ENCODE results near the gene PXMP4.

The PXMP4 gene

DNA sequence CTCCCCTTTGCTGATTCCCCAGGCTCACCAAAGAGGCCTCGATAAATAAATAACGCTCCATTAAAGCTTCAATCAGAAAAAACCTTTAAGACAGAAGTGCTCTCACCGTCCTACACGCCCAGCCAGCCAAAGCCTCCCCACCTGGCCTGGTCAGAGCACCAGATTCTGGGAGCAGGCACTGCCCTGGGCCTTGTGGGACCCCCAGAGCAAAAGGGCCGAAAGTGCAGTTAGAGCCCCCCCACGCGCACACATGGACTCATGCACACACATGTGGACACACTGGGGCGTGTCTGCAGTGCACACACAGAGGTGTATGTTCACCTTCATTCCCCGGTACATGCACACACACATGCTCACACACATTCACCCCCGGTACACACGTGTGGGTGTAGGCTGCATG lies 44.0 kb downstream of the PXMP4 start:
- Histone ChIP-seq H3K27ac (ENCODE audit: low read length) (no peak overlapping the region), H3K79me2 (ENCODE audit: low read length) (peaks cover 15% of the 10 kb centered on the region), H3K27me3 (ENCODE audit: low read depth, low read length) (no peaks in the 10 kb centered on the region), H3K9me3 (ENCODE audit: insufficient read depth, low read length) (no peaks in the 10 kb centered on the region), H3K4me1 (ENCODE audit: low read length) (peaks cover 16% of the 10 kb centered on the region), H3K4me3 (ENCODE audit: low read length) (no peak overlapping the region), H4K20me1 (ENCODE audit: insufficient read depth, low read length) (peaks cover 60% of the 10 kb centered on the region), H3K4me2 (ENCODE audit: low read length) (no peak overlapping the region), H2AFZ (ENCODE audit: low read depth, low read length) (no peak overlapping the region), H3K9ac (ENCODE audit: low read length) (no peak overlapping the region), H3K36me3 (replicated peaks; ENCODE audit: low read depth, low read length) (peaks cover 41% of the 10 kb centered on the region)
- no peak for TF ChIP-seq EZH2phosphoT487 (IDR thresholded peaks at IDR 0.05; ENCODE audit: low read depth)
- TF ChIP-seq, protein P1, sequence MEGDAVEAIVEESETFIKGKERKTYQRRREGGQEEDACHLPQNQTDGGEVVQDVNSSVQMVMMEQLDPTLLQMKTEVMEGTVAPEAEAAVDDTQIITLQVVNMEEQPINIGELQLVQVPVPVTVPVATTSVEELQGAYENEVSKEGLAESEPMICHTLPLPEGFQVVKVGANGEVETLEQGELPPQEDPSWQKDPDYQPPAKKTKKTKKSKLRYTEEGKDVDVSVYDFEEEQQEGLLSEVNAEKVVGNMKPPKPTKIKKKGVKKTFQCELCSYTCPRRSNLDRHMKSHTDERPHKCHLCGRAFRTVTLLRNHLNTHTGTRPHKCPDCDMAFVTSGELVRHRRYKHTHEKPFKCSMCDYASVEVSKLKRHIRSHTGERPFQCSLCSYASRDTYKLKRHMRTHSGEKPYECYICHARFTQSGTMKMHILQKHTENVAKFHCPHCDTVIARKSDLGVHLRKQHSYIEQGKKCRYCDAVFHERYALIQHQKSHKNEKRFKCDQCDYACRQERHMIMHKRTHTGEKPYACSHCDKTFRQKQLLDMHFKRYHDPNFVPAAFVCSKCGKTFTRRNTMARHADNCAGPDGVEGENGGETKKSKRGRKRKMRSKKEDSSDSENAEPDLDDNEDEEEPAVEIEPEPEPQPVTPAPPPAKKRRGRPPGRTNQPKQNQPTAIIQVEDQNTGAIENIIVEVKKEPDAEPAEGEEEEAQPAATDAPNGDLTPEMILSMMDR (IDR thresholded peaks at IDR 0.05; ENCODE audit: low read depth, low read length): no peak

DNA sequence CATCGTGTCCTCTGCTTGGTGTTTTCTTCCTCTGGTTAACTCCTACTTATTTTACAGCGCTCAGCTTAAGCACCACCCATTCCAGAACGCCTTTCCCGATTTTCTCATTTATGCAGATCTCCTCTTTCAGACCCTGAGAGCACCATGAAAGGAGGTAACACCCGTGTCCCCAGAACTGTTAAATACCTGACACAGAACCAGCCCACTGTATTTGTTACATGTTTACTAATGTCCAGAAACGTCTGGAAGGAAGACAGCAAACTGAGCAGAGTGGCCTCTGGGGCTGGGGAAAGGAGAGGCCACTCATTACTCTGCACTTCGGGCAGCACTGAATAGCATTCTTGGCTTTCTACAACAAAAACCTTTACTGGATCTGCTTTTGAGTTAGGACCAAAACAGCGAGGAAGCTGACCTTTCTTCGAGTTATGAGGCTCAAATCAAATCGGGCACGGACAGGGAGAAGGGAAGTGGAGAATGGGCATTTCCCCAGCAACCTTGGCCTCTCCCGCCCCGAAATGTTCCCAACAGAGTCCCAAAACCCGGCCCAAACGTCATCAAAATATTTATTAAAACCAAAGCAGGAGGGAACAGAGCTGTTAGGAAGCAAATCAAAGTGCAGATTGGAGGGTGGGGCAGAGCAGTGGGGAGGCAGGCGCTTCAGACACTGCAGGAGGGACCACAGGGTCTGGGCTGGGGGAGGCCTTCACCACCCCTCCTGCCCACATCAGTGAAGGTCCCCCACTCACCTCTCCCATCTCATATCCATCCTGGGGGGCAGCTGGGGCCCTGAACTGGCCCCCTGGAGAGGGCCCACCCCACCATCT lies 44.8 kb downstream of the PXMP4 start:
- Histone ChIP-seq H3K4me1 (ENCODE audit: low read length) (peaks cover 16% of the 10 kb centered on the region), H2AFZ (ENCODE audit: low read depth, low read length) (no peak overlapping the region)

DNA sequence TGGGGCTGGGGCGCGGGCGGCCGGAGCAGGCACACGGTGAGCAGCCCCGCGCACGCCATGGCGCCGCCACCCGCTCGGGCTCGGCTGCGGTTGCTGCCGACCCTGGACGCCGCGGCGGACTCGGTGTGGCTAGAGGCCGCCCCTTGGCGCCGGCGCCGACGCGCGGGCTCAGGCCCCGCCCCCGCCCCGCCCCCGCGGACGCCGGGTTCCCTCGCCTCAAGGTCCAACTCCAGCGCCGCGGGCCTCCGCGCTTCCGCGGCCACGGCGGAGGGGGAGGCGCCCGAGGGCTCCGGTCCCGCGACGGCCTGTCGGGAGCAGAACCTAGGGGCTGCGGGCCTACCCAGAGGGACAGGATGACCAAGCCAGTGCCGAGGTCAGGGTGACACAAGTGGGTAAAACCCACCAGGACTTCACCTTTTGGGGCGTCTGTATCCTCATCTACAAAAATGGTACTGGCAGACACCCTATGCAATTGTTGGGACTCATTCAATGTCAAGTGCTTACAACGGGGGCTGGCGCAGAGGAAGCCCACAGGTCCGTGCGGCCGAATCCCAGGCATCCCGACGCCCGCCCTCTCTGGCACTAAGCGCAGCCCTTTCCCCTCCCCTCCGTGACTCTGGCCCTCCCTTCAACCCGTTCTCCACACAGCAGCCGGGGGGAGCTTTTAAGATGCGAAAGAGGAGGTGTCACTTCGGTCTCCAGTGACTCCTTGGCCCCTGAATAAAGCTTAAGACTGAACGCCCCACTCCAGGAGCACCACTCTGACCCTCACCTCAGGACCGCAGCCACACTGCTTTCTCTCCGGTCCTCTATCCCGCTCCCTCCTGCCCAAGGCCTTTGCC lies 45.6 kb downstream of the PXMP4 start, which contains the start of gene NECAB3:
Gene NECAB3, minus strand, starts transcription at position 135 of the 842 bp plus-strand sequence. Its CDS starts 76 bp downstream, at position 59.
- H3K4me2 ChIP-seq (ENCODE audit: low read length): peak within 1 kb of the TSS; percentile 83
- peaks cover 44% of the 10 kb centered on the region for H4K20me1 ChIP-seq (ENCODE audit: insufficient read depth, low read length)
- H3K27ac ChIP-seq (ENCODE audit: low read length): no peak within 1 kb of the TSS
- no peak within 1 kb of the TSS for H2AFZ ChIP-seq (ENCODE audit: low read depth, low read length)
- H3K9me3 ChIP-seq (ENCODE audit: insufficient read depth, low read length): no peaks in the 10 kb centered on the region
- H3K9ac ChIP-seq (ENCODE audit: low read length): peak within 1 kb of the TSS; percentile 69
- H3K36me3 ChIP-seq (replicated peaks; ENCODE audit: low read depth, low read length): peaks cover 31% of the 10 kb centered on the region
- H3K27me3 ChIP-seq (ENCODE audit: low read depth, low read length): no peaks in the 10 kb centered on the region
- no peak for TF ChIP-seq EZH2phosphoT487 (IDR thresholded peaks at IDR 0.05; ENCODE audit: low read depth)
- TF ChIP-seq, protein P1 (IDR thresholded peaks at IDR 0.05; ENCODE audit: low read depth, low read length): no peak
- H3K79me2 ChIP-seq (ENCODE audit: low read length): no peaks in the 10 kb centered on the region
- H3K4me3 ChIP-seq (ENCODE audit: low read length): peak within 1 kb of the TSS; percentile 77
- H3K4me1 ChIP-seq (ENCODE audit: low read length): peaks cover 16% of the 10 kb centered on the region

More for the DNA sequence above, 44.8 kb downstream of the PXMP4 start:
- Histone ChIP-seq H3K4me2 (ENCODE audit: low read length) (peak overlapping the region; percentile 67), H3K9ac (ENCODE audit: low read length) (no peak overlapping the region), H3K27me3 (ENCODE audit: low read depth, low read length) (no peaks in the 10 kb centered on the region), H3K27ac (ENCODE audit: low read length) (no peak overlapping the region), H3K36me3 (replicated peaks; ENCODE audit: low read depth, low read length) (peaks cover 37% of the 10 kb centered on the region), H3K79me2 (ENCODE audit: low read length) (peaks cover 7% of the 10 kb centered on the region), H3K4me3 (ENCODE audit: low read length) (peak overlapping the region; percentile 77), H4K20me1 (ENCODE audit: insufficient read depth, low read length) (peaks cover 52% of the 10 kb centered on the region), H3K9me3 (ENCODE audit: insufficient read depth, low read length) (no peaks in the 10 kb centered on the region)
- TF ChIP-seq, protein P1 (IDR thresholded peaks at IDR 0.05; ENCODE audit: low read depth, low read length): no peak
- no peak for TF ChIP-seq EZH2phosphoT487 (IDR thresholded peaks at IDR 0.05; ENCODE audit: low read depth)

Data from OCI-LY3 (cell line).